HepG2 (cell line): ENCODE results near the gene VAMP8.

Experiments used
- BCL3 ChIP-seq: sonication (generic); formaldehyde crosslinking; IDR thresholded peaks from 2 replicates; pipeline ENCODE4 v1.5.1; 2020; ENCODE audit warnings: mild to moderate bottlenecking, missing genetic modification reagents, moderate library complexity
- CBX5 ChIP-seq: sonication (generic); formaldehyde crosslinking; IDR thresholded peaks from 2 replicates; pipeline ENCODE4 v1.4.0; 2020; ENCODE audit warnings: missing genetic modification reagents, borderline replicate concordance
- ETS1 ChIP-seq: sonication (generic); formaldehyde crosslinking; IDR thresholded peaks from 2 replicates; pipeline ENCODE4 v1.4.0; 2020; ENCODE audit warnings: missing genetic modification reagents
- HCFC1 ChIP-seq: fragments of 150-350 bp; IDR thresholded peaks from 2 replicates; pipeline ENCODE4 v1.6.1; 2014; ENCODE audit warnings: low read depth, low read length
- HNRNPL ChIP-seq: fragments of 200-400 bp; formaldehyde crosslinking; IDR thresholded peaks from 2 replicates; pipeline ENCODE4 v1.6.1; 2017; ENCODE audit warnings: mild to moderate bottlenecking, low read depth, low read length
- JUND ChIP-seq: sonication (generic); formaldehyde crosslinking; IDR thresholded peaks from 2 replicates; pipeline ENCODE4 v1.8.0; 2022; ENCODE audit warnings: mild to moderate bottlenecking, missing genetic modification reagents
- KLF9 ChIP-seq: IDR thresholded peaks from 2 replicates; pipeline ENCODE4 v1.6.1; 2016; ENCODE audit warnings: low read depth
- RAD21 ChIP-seq: fragments of 450-650 bp; formaldehyde crosslinking; IDR thresholded peaks from 2 replicates; pipeline ENCODE4 v1.5.0; 2020; ENCODE audit warnings: mild to moderate bottlenecking

DNA sequence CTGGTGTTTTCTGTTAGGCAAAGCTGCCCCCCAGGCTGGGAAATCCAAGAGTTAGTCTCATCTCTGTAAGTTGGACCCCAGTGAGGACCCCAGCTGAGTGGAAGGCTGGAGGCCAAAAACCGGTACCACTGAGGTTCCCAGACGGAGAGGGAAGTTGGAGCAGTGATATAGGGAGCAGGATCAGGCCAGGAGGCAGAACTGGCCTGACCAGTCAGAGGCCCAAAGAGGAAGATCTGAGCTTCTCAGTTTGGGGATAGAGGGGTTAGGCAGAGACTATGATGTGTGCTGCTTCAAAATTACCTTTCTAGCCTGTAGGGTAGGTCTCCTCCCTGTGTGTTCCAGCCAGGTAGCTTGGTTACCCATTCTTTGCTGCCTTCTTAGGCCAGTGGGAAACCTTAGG, 13.6 kb downstream of the VAMP8 start:
- TF ChIP-seq HNRNPL (no peak), BCL3 (CRISPR knock-in tag) (no peak), HCFC1 (no peak), JUND (CRISPR knock-in tag) (no peak), ETS1 (CRISPR knock-in tag) (no peak), CBX5 (CRISPR knock-in tag) (no peak), RAD21 (no peak), KLF9 (CRISPR knock-in tag) (no peak)
